ENCODE data around the gene ELP4.

DNA sequence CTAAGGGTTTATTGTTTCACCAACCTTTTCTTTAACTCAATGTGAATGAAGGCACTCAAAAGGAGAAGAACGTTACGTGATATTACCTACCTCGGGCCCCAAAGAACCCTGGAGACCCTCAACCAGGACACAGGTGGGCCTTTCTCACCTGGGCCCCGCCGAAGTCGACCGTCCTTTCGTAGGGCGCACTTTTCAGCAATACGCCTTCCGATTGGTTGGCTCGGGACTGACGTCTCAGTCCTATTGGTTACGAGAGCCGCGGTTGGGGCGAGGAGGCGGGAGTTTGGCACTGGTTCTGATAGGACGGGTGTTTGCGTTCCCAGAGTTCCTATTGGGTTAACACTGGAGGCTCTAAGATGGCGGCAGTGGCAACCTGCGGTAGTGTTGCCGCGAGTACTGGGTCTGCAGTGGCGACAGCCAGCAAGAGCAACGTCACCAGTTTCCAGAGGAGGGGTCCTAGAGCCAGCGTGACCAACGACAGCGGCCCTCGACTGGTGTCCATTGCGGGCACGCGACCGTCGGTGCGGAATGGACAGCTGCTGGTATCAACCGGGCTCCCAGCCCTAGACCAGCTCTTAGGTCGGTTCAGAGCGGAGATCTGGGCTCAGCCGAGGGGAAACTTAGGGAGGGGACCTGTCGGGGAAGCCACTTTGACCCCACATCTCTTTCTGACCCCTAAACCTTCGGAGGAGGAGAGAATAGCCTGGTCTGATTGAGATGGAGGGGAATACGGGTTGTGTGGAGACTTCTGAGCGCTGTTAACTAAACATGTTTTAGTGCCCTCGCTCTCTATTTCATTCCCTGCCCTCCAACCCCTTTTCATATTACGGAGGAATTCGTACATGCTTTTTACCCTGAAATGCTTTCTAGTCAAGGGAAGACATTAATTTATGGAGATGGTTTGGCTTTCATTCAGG is at the start of gene ELP4, which contains the start of gene IMMP1L:
- TF ChIP-seq, protein P1, sequence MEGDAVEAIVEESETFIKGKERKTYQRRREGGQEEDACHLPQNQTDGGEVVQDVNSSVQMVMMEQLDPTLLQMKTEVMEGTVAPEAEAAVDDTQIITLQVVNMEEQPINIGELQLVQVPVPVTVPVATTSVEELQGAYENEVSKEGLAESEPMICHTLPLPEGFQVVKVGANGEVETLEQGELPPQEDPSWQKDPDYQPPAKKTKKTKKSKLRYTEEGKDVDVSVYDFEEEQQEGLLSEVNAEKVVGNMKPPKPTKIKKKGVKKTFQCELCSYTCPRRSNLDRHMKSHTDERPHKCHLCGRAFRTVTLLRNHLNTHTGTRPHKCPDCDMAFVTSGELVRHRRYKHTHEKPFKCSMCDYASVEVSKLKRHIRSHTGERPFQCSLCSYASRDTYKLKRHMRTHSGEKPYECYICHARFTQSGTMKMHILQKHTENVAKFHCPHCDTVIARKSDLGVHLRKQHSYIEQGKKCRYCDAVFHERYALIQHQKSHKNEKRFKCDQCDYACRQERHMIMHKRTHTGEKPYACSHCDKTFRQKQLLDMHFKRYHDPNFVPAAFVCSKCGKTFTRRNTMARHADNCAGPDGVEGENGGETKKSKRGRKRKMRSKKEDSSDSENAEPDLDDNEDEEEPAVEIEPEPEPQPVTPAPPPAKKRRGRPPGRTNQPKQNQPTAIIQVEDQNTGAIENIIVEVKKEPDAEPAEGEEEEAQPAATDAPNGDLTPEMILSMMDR (IDR thresholded peaks at IDR 0.05; ENCODE audit: insufficient read depth, low read length, poor library complexity, severe bottlenecking), result no peak
- no peak for TF ChIP-seq EZH2phosphoT487 (conservative IDR thresholded peaks at IDR 0.05; ENCODE audit: low read length)

Data from SU-DHL-6 (cell line).